SK-MEL-5 (cell line): ENCODE data around the gene ZNF219. TPM values are rescaled to one million over a fixed set of nuclear protein-coding genes. Genes with fewer than 3 reads are reported as not detected.

Experiments
- DNase-seq: peaks from one replicate; pipeline ENCODE4 v3.0.0-alpha.2; 2016; ENCODE audit warnings: low read depth, low spot score
- in situ Hi-C: cut with HindIII; loops from 2 replicates; pipeline ENCODE4 v1.10.0; 2016; ENCODE audit warnings: low sequenced_read_pairs, high pct_unique_total_duplicates, low pct_unique_long_range_greater_than_20kb
- total RNA-seq: library from RNA; depleted of rRNA; stranded (reverse); fragments of >200 nt; shearing (Covaris generic); gene quantifications from 2 replicates; pipeline ENCODE4 v1.2.3, GENCODE V29; 2014

ZNF219 gene
- total RNA-seq, 1 experiment from 2014 or later = 5.9 TPM

DNA sequence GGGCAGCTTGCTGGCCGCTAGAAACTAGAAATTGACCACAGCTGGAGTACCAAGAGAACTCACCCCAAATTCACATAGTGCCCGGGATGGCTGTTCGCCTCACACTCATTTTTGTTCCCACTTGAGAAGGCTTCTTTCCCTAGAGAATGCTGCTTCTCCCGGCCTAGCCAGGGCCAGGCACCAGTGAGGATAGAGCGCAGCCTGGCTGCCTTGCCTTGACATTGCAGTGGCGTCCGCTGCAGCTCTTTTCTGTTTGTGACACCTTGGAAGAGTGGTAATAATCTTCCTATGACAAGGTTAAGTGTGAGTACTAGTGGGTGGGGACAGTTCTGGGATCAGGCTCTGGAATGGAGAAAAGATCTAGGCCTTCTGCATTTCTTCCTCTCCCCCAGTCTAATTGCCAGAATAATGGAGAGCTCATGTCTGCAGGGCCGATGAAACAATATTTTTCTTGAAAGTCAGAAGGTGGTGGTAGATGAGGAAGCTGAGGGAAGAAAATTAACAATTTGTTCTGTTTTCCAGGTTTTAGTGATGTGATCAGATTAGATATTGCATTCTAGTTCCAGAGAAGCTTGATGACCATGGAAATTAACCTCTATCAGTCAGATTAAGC, 6.1 kb upstream of the ZNF219 start:
- DNase-seq = peak; percentile 84
- in situ Hi-C loops = no loop called here

GRCh38 chr14:21103710-21104447, 5.4 kb upstream of the ZNF219 start:
- in situ Hi-C loops = no loop called here

DNA sequence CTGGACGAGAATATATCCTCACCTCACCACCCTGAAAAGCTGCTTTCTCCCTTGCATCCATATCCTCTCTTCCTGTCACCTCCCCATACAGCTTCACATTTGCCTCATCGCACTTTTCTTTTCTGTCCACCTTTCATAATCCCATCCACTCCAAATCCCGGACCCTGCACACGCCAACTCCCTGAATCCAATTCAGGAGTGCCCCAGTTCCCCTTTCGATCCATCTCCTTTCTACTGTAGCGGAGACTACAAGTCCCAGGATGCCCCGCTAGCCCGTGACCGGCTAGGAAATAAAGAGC, 4.9 kb upstream of the ZNF219 start:
- DNase-seq = no peak
- in situ Hi-C loops = no loop called here

More at GRCh38 chr14:21103710-21104447, 5.4 kb upstream of the ZNF219 start:
- peak; percentile 96 for DNase-seq

DNA sequence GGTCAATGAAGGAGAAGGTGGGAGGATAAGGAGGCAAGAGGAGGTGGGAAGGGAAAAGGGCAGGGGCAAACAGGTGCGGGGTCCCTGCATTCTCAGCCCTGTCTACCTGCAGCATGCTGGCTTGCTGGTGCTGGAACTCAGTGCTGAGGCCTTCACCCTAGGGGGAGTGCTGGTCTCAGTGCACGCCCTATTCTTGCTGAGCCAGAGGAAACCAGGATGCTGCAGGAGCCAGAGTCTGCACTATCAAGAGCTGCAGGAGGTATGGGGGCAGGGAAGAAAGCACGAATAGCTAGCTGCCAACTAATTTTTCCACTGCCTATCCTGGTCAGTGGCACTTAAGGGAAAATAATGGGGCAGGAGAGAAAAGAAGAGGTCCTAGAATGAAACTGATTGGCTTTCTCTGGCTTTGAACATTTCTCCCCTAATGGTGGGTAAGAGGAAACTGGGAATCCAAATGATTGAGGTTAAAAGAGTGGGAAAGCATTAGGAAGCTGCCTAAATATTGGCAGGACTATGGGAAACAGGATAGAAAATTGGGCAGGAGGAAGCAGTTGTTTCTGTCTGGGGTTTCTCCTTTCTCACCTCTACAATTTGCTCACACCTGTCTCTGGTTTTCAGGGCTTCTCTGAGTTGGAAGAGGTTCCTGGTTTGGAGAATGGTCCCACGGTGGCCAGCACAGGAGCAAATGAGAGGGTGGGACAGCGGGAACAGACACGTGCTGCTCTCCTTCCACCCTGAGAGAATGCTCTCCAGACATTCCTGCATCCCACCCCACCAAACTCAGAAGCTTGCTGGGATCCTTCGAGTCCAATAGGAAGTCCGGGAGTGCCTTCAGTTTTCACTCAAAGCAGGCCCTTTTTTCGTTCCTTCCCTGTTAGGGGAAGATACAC, 4.3 kb upstream of the ZNF219 start:
- in situ Hi-C loops = no loop called here
- DNase-seq = no peak

GRCh38 chr14:21101802-21102413, 3.5 kb upstream of the ZNF219 start:
- DNase-seq = no peak
- in situ Hi-C loops = no loop called here

DNA sequence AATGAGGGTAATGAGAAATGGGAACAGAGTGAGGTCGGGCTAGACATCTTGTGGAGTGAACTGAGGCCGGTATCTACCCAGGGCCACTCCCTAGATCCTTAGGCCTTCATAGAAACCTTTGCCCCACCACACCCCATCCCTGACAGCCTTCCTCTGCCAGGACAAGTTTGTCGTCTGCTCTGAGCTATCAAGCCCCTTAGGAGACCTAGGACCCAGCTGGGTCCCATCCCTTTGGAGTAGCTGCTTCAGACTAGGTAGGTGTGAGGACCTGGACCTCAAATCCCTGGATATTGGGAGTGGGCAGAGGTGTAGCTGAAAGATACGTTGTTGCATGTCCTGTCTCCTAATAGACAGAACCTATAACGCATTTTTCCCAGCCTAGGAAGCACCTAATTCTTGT, 2.5 kb upstream of the ZNF219 start, which contains the start of gene TMEM253:
Gene TMEM253, plus strand, starts transcription at position 136 of the 400 bp plus-strand sequence. CDS start 278 bp downstream, outside the sequence.
- DNase-seq = no peak
- in situ Hi-C loops = no loop called here

DNA sequence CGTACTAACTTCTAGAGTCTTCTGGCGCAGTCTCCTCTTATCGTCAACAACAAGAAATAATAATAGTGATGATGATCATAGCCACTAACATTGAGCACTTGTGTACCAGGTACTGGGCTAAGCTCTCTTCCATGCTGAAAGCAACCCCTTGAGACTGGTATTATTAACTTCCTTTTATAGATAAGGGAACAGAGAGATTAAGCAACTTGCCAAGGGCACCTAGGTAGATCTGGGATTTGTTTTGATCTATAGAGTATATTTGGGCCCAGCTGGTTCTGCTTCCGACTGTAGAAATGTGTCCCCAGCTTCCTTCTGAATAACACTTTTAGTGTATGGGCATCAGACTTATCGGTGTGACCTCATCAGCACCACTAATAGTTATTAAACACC, 1.1 kb upstream of the ZNF219 start:
- in situ Hi-C loops = no loop called here
- no peak for DNase-seq

DNA sequence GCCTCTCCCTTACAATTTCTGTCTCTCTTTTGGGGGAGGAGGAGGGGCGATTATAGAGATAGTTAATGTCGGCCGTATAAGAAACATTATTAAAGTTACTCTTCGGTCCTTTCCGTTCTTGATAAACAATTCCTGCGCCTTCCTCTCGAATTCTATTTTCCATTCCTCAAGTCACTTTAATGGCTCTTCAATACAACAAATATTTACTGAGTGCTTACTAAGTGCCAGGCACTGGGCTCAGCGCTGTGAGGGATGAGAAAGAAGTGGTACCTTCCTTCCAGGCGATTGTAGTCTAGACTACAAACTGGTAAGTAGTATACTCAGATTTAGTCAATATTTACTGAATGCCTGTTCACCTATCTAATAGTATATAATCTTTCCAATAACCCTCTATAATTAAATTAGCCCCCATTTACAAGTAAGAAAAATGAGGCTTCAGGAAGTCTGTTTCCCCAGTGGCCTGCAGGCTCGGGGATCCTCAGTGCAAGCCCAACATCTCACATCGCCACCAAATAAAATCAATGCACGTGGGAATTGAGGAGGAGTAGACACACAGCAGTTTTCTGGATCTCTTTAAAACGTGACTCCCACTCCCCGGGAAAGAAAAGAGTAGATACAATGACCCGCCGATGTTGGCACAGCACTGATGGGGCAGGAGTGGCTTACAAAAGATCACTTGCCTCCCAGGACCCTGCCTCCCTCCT, 589 bp upstream of the ZNF219 start:
- in situ Hi-C loops = no loop called here
- no peak for DNase-seq

GRCh38 chr14:21097636-21098075, 799 bp downstream of the ZNF219 start:
- in situ Hi-C loops = no loop called here
- no peak for DNase-seq

DNA sequence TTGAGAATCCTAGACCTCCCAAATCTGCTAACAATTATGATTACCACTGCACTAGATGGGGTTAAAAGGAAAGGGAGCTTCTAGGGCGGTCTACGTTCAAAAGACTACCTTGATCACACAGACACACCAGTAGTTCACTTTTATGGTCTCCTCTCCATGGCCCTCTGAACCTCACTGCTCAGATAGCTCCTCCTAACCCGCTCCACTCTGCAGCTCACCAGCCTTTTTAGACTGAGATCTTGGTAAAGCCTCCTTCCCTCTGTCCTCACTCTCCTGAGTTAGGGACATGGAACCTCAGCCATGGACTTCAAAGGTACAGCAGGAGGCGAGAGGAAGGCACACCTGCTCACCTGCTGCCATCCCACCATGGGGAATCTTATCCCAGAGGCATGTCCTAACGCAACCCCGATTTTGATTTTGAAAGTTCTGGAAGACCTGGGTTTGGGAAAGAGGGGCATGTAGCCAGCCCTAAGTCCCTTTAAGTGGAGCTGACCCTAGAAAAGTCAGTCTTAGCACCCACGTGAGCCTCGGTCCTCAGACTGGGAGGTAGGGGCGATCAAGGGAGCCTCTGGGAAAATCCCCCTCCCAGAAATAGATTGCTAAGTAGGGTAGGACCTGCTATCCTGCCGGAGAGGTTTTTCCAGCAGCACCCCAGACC, 1.3 kb downstream of the ZNF219 start:
- DNase-seq = no peak
- in situ Hi-C loops = no loop called here

GRCh38 chr14:21096438-21096837, 2.0 kb downstream of the ZNF219 start:
- DNase-seq = no peak
- in situ Hi-C loops = no loop called here

GRCh38 chr14:21095430-21096205, 2.8 kb downstream of the ZNF219 start:
- no peak for DNase-seq
- in situ Hi-C loops = no loop called here

DNA sequence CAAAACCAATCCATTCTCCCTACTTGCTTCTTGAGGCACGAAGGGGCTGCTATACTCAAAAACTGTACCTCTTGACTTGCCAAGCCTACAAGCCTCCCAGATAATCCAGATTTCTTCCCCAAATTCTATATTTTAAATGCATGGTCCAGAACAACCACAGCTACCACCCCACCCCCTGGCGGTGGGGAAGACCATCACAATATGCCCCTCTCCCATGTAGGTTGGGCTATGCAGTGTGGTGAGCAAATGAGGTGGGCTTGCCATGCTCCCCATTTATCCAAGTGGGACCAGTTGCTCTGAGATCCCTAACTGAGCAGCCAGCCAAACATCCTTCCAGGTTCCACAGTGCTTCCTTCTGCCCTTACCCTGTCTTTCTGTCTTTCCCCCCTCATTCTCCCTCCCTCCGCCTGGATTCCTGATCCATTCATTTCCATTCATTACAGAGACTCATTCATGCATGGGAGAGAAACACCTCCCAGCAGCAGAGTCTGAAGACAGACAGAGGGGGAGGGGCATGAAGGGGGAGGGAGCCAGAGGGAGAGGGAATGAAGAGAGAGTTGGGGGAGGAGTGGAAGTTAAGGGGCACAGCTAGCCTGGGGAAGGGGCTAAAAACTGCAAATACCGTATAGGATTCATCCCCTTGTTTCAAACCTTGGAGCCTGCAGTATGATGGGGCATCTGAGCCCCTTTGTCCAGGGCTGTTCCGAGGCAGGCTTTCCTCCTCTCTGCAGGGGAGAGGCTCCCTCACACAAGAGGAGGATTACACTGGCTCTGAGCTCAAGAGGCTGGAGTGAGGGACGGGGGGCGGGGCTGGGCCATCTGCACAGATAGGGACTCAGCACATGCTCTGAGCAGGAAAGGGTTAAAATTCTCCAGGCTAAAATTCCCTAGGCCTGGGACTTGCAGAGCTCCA, 4.4 kb downstream of the ZNF219 start:
- in situ Hi-C loops = no loop called here
- DNase-seq = peak; percentile 57

DNA sequence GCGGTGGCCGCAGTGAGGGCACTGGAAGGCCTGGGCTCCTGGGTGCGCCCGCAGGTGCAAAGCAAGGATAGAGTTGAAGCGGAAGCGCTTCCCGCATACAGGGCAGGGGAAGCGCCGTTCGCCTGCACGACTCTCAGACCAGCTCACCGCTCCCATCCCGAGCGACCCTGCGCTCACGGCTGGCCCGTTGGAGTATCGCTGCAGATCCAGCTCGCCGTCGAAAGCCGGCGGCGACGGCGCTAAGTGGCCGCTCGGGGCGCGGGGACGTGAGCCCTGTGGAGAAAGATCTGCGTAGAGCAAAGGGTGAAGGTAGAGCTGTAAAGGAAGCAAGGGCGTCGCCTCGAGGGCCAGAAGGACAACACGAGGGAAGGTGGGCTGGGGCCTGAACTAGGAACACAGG, 5.4 kb downstream of the ZNF219 start:
- in situ Hi-C loops = no loop called here
- DNase-seq = no peak

GRCh38 chr14:21092273-21093011, 6.0 kb downstream of the ZNF219 start:
- in situ Hi-C loops = no loop called here
- DNase-seq = peak; percentile 71
